Stimulated activated CD4-positive, alpha-beta T cell treated with anti-CD3 and anti-CD28 coated beads, TNF-alpha, amount 100 ng/mL, for 48 hours (primary cell): ENCODE measurements around the gene KRTAP4-8.
"Not testable (repeated sequence)": the region's sequence is repeated elsewhere in the genome, so short reads cannot be mapped to it uniquely, and the experiment has no call there.

Experiments used
- DNase-seq, 3 donors: peaks; one replicate each; pipeline ENCODE4 v3.0.0-alpha.2; 2020; ENCODE audit warnings: low read depth in 3 of 3

KRTAP4-8 gene

GRCh38 chr17:41108728-41109386 is 10.9 kb upstream of the KRTAP4-8 start:
- DNase-seq: not testable (repeated sequence)

GRCh38 chr17:41107941-41108450 is 10.1 kb upstream of the KRTAP4-8 start:
- DNase-seq: no peak

GRCh38 chr17:41105347-41105746 is 7.4 kb upstream of the KRTAP4-8 start, which contains the start of gene KRTAP4-9:
Gene KRTAP4-9 (plus strand): TSS chr17:41105389. CDS start chr17:41105389, 0 bp downstream.
- not testable (repeated sequence) for DNase-seq

GRCh38 chr17:41104386-41105038 is 6.6 kb upstream of the KRTAP4-8 start:
- not testable (repeated sequence) for DNase-seq

DNA sequence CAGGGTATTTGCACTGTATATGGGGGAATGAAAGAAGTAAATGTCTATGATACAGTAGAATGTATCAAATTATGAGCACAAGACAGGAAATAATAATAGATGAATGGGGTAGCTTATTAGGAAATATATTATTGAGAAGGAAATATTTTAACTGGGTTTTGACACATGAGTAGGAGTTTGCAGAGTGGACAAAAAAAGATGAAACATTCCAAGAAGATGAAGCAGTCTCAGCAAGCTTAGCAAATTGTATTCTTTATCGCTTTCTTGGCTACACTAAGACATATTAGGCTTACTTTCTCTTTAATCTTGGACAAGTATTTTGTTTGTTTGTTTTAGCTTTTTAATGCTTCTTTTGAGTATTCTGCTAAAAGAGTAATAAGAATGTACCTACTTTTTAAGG is 6.0 kb upstream of the KRTAP4-8 start:
- DNase-seq: no peak

DNA sequence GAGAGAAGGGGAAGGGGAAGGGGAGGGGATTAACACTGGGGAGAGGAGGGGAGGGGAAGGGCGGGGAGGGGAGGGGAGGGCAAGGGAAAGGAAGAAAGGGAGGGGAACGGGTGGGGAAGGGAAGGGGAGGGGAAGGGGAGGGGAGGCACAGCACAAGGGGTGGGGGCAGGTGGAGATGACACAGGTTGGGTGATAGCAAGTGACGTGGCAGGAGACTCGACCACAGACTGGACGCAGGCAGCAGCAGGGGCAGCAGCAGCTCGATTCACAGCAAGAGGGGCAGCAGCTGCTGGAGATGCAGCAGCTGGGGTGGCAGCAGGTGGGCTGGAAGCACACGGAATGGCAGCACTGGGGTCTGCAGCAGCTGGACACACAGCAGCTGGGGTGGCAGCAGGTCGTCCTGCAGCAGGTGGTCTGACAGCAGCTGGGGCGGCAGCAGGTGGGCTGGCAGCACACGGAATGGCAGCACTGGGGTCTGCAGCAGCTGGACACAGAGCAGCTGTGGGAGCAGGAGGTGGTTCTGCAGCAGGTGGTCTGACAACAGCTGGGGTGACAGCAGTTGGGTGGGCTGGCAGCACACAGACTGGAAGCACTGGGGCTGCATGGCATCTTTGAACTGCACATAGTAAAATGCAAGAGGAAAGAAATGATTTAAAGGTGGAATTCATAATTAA is 3.8 kb upstream of the KRTAP4-8 start, which contains the start of gene KRTAP4-16:
TSS of gene KRTAP4-16 (minus strand) at position 624 of the 674 bp plus-strand sequence. CDS start at position 624, 0 bp downstream.
- no peak for DNase-seq

DNA sequence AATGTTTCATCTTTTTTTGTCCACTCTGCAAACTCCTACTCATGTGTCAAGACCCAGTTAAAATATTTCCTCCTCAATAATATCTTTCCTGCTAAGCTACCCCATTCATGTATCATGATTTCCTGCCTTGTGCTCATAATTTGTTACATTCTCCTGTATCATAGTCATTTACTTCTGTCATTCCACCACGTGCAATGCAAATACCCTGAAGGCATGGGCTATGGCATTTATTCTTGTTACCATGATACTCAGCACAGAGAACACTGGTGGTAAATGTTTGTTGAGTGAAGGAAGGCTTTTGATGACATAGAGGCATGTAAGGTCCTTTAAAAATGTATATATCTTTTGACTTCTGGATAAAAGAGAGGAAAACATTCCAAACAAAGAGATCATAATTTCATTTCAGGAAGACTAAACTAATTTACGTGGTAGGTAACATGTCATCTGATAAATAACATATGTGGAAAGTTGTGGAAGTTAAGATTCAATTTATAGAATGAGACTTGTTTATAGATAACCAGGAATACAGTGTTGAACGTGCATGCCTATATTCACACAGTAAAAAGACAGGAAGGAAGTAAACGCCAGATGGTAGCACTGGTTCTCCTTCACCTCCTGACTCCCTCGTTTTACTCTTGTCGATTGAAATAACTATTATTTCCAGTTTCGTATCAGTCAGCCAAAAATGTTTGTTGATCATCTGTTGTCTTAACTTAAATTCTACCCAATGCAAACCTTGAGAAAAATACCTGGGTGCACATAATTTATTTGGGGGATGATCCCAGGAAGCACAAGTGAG is 1.9 kb upstream of the KRTAP4-8 start:
- DNase-seq: not testable (repeated sequence)

GRCh38 chr17:41098481-41098880 is 539 bp upstream of the KRTAP4-8 start:
- no peak for DNase-seq

DNA sequence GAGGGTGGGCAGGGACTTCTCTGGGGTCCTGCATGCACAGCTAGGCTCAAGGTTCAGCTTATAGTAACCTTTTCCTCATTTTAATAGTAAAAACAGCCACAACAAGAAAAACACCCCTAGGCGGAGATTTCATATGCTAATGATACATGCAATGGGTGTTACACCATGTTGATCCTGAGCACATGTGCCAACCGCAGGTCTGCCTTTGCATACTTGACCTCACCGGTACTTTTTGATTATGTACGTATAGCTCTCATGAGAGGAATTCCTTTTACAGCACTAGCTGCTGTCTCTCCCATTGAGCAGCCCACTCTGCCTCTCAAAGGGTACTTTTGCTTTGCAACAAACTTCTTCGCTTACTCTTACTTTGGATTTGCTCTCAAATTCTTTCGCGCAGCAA is 1.9 kb downstream of the KRTAP4-8 start:
- no peak for DNase-seq

DNA sequence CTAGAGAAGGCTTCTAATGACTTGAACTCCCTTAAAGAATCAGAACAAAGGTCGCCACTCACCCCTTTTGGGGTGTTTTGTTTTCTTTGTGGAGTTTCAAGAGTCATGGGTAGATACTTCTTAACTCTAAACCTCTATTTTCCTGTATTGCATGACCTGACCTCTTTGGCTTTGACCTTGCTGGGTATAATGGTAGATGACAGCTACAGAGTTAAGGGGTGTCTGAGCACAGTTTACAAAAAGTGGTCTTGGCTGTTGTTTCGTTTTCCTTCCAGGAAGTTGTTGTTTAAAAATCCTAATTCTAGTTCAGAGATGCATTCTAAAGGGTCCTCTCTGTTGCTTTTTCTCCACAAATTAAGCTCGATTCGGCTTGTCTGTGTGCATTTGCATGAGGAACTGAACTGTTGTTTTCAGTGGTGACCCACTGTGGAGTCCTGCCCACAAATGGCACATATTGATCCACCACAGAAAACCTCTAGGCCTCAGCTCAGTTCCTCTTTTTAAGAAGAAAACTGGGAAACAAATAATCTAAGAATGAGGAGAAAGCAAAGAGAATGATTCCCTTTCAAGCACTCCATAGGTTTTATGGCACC is 9.1 kb downstream of the KRTAP4-8 start:
- not testable (repeated sequence) for DNase-seq

GRCh38 chr17:41084100-41084856 is 13.7 kb downstream of the KRTAP4-8 start, which contains the start of gene KRTAP4-7:
Gene KRTAP4-7 (plus strand): TSS chr17:41084150. CDS start chr17:41084207, 57 bp downstream.
- not testable (repeated sequence) for DNase-seq

DNA sequence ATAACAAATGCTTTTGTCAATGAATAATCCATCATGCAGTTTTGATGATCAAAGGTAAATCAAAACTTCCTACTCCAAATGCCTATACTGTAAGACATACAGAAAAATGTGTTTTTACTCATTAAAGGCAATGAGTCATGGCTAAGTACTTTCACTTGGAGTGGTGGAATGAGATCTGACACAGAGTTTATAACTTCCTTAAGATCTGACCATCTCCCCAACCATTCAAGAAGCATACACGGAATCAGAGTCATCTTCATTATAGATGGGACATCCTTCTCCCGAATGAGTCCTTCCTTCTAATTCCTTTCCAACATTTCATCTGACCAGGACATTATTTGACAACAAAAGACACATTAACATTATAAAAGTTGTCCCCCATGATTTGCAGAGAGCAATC is 14.5 kb downstream of the KRTAP4-8 start:
- not testable (repeated sequence) for DNase-seq

GRCh38 chr17:41082626-41083025 is 15.3 kb downstream of the KRTAP4-8 start:
- DNase-seq: no peak

DNA sequence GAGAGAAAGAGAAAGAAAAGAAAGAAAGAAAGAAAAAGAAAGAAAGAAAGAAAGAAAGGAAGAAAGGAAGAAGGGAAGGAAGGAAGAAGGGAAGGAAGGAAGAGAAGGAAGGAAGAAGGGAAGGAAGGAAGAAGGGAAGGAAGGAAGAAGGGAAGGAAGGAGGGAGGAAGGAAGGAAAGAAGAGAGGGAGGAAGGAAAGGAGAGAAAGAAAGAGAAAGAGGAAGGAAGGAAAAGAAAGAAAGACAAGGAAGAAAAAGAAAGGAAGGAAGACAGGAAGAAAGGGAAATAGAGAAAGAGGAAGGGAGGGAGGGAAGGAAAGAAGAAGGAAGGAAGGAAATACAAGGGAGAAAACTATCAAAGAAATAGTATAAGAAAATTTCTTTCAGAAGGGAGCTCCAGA is 21.2 kb downstream of the KRTAP4-8 start:
- no peak for DNase-seq

DNA sequence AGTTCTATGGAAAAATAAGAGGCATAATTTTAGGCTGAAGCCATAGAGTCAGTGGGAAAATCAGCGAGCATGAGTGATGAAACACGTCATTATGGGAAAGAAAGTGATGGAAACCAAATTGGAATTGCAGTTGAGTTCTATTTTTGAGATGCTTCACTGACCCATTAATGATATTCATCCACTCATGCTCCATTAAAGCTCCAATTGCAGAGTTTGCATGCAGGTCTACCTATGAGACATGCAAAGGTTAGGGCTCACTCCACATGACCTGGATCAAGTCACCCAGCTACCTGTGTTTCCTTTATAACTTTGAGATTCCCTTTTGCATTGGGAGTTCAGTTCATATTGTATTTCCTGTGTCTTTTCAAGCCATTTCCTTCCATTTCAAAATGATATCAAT is 24.3 kb downstream of the KRTAP4-8 start:
- DNase-seq: no peak

DNA sequence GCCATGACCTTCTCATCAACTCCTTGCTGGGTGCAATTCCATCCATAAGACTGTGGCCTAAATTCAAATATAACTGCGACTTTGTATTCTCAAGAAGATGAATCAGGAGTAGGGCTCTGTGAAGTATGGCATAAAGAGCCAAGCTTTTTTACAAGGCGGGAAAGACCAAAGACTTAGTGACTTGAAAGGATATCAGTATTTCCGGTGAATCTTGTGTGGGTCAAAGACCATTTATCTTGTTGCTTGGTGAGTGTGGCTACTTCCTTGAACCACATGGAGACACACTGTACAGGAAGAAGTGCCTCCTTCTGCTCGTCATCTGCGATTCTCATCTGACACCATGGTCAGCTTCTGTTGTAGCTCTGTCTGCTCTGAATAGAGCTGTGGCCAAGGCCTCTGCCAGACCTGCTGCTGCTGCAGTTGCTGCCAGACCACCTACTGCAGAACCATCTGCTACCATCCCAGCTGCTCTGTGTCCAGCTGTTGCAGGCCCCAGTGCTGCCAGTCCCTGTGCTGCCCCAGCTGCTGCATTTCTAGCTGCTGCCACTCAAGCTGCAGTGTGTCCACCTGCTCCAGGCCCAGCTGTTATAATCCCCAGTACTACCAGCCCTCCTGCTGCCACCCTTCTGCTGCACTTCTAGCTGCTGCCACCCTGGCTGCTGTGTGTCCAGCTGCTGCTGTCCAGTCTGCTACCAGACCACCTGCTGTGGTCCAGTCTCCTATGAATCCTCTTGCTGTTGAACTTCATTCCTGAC is 26.2 kb downstream of the KRTAP4-8 start:
- no peak for DNase-seq

GRCh38 chr17:41069031-41069430 is 28.9 kb downstream of the KRTAP4-8 start:
- no peak for DNase-seq

GRCh38 chr17:41067281-41067680 is 30.7 kb downstream of the KRTAP4-8 start:
- DNase-seq: no peak

GRCh38 chr17:41065829-41066624 is 31.9 kb downstream of the KRTAP4-8 start, which contains the start of gene KRTAP2-4:
Gene KRTAP2-4 (minus strand): TSS chr17:41065879. CDS start chr17:41065845, 34 bp downstream.
- no peak for DNase-seq
